GM12875 (cell line): ENCODE results near the gene CUL2.
A peak's percentile ranks its signal among the peaks of the same experiment; 100 is the strongest.

Experiments used
- H3K4me3 ChIP-seq: one replicate; pipeline ENCODE4 v1.5.1; 2011; ENCODE audit warnings: low read depth, low read length, control low read depth
- TF ChIP-seq, protein P1 (sequence below): IDR thresholded peaks from 2 replicates; pipeline ENCODE4 v1.5.1; 2011; ENCODE audit warnings: low read depth, mild to moderate bottlenecking, control low read depth, inconsistent platforms, low read length, moderate library complexity, borderline replicate concordance; ENCODE audit not compliant: insufficient read depth

The CUL2 gene

DNA sequence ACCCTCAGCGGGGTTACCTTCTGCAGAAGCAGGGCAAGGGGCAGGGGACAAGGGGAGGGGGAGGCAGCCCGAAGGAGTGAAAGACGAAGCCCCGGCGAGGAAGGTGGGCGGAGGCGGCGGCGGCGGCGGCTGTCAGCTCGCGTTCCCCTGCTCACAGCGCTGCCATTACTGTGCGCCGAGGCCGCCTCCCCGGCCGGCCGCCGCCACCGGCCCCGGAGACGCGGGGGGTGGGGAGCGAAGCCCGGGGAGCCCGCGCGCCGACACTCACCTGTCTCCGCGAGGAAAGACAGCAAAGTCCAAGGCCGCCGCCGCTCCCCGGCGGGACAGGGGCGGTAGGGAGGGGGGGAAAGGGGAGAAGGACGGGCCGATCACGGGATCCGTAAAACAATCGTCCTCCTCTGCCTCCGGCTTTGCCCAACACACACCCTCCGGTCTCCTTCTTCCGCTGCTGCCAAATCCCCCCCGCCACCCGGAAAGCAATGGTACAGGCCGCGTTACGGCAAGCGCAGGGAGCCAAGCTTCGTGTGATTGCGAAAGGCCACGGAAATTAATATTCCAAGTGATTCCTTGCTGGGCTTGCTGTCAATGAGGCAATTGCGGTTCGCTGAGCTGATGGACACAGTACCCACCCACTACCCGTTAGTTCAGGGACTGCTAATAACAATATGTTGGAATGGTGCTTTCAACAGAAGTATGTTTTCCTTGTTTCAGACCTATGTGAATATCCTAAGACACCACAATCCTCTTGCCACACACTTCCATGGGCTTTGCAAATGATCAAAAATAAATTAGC is at the start of gene CUL2:
CUL2 (minus strand) TSS at position 180 of the 793 bp plus-strand sequence. CDS start 19,024 bp downstream, outside the sequence.
- peak within 1 kb of the TSS; percentile 93 for H3K4me3 ChIP-seq
- TF ChIP-seq, protein P1, sequence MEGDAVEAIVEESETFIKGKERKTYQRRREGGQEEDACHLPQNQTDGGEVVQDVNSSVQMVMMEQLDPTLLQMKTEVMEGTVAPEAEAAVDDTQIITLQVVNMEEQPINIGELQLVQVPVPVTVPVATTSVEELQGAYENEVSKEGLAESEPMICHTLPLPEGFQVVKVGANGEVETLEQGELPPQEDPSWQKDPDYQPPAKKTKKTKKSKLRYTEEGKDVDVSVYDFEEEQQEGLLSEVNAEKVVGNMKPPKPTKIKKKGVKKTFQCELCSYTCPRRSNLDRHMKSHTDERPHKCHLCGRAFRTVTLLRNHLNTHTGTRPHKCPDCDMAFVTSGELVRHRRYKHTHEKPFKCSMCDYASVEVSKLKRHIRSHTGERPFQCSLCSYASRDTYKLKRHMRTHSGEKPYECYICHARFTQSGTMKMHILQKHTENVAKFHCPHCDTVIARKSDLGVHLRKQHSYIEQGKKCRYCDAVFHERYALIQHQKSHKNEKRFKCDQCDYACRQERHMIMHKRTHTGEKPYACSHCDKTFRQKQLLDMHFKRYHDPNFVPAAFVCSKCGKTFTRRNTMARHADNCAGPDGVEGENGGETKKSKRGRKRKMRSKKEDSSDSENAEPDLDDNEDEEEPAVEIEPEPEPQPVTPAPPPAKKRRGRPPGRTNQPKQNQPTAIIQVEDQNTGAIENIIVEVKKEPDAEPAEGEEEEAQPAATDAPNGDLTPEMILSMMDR, result no peak

DNA sequence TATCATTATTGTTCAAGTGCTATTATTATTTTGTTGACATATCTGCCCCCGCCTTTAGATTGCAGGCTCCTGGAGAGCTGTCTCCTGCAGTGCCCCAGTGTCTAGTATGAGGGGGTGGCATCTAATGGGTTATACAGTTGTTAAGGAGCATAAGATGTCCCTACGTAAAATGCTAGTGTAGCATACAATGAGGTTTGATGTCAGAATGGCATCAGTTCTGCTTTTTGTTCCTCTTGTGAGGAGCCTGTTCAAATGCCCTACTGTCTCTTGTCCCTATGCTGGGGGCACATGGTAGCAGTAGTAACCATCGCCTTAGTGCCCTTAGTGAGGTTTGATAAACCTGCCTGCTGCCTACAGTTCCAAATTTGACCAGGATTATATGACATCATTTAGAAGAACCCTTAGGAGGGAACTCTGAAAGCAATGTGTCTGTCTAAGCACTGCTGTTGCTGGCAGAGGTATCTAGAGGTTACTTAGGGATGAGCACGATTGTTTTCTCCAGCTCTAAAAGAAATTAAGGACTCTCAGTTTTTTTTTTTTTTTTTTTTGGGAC is 46.2 kb upstream of the CUL2 start:
- no peak overlapping the region for H3K4me3 ChIP-seq
- TF ChIP-seq, protein P1, result no peak

DNA sequence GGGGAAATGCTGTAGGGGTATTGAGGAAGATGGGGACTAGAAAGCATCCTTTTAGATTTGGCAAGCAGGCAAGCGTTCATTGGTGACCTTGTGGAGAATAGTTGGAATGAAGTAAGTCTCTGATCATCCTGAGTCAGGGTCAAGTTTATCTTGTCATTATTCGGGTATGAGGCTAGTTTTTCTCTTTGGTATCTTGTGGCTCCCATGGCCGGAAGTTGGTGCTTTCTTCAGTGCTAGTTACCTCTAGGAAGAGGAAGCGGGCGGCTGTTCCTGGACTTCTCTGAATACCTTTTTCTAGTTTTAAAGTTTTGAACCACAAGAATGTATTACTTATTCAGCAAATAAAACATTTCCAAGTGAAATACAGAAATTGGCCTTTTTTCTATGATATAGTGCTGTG is 45.7 kb upstream of the CUL2 start:
- H3K4me3 ChIP-seq, result no peak overlapping the region
- TF ChIP-seq, protein P1, result no peak

DNA sequence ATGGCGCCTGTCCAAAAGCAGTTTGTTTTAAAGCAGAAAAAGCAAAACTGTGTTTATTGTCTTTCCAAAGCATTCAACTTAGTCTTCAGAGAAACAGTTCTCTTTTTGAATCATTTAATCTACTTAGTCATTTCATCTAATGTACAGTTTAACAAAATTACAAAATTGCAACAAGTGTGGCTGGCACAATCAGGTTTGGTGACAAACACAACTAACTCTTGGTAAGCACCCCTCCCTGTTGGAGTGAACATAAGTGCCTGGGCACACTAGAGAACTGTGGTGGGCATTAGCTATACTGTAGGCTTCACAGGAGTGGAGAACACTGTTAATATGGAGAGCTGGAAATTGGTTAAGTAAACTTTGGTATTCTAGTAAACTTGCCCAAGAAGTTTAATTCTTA is 43.4 kb upstream of the CUL2 start:
- TF ChIP-seq, protein P1, result no peak
- H3K4me3 ChIP-seq, result no peak overlapping the region

DNA sequence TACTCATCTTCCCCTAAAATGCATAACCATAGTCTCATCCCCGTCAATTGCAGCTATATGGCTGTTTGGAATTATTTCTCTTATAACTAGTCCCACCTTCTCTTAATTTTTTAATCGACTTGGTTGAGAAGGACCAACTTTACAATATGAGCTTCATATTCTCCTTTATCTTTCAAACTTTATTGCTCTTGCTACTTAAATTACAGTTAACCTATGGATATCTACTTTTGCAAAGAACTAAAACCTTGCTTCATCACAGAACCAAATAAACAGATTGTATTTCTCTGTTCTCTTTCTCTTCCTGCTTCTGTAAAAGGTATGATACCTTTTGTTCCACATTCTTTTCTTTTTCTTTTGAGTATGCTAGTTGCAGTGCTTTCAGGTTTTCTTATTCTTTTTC is 42.6 kb upstream of the CUL2 start:
- H3K4me3 ChIP-seq, result no peak overlapping the region

DNA sequence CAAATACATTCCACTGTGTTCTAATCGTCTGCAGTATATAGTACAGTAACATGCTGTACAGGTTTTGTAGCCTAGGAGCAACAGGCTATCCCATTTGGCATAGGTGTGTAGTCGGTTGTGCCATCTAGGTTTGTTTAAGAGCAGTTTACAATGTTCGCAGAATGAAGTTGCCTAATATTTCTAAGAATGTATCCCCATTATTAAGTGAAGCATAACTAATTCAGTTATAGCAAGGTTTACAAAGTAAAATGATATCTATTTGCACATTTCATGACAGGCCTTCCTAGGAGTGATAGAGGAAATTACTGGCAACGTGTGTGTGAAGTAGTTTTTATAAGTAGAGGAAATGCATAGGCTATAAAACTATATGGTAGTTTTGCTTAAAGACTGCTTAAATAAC is 40.5 kb upstream of the CUL2 start:
- H3K4me3 ChIP-seq, result no peak overlapping the region
- TF ChIP-seq, protein P1, result no peak

More for the DNA sequence above, 42.6 kb upstream of the CUL2 start:
- TF ChIP-seq, protein P1, result no peak

DNA sequence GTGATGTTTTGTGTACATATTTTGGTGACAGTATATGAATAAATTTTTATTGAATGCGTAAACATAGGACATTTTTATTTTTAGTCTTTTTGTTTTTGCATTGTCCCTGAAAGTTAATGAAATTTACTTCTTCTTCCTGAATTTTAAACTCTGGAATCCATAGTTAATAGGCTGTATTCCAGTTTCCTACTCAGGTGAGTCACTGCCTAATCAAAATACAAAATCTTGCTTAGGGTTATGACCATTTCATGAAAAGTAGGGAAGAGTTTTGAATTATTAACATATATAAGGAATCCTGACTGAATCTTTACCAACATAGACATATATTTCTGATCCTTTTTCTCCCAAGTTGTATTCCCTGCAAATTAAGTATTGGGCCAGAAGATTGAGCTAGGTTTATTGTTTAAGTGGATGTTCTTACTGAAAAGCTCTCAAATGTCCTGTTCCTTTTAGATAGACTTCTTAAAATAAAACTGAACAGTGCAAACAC is 39.1 kb upstream of the CUL2 start:
- TF ChIP-seq, protein P1, result no peak
- peak overlapping the region; percentile 5 for H3K4me3 ChIP-seq
